GM19193 (cell line): ENCODE data around the gene NUDT9.

Experiments used
- POLR2A ChIP-seq: IDR thresholded peaks from 4 replicates; pipeline ENCODE4 v1.6.1; 2011; ENCODE audit not compliant: insufficient read depth, insufficient read length; ENCODE audit errors: extremely low read depth

Gene NUDT9

DNA sequence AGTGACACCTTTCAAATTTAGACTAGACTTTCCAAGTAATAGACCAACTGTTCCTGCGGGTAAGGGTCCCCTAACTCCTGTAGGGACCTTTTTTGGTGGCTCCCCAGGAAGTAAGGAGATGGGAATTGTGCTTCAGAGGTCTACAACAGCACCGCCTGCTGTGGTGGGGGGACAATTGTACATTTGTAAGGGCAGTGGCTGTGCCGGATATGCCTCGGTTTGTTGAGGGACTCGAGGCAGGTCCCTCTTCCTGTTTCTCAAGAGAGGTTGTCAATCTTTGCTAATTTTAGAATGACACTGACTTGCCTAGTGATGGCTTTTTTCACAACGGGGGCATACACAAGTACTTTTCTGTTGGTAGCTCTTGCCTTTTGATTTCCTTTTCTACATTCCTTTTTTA is 15.9 kb upstream of the NUDT9 start:
- TF ChIP-seq POLR2A, result no peak

DNA sequence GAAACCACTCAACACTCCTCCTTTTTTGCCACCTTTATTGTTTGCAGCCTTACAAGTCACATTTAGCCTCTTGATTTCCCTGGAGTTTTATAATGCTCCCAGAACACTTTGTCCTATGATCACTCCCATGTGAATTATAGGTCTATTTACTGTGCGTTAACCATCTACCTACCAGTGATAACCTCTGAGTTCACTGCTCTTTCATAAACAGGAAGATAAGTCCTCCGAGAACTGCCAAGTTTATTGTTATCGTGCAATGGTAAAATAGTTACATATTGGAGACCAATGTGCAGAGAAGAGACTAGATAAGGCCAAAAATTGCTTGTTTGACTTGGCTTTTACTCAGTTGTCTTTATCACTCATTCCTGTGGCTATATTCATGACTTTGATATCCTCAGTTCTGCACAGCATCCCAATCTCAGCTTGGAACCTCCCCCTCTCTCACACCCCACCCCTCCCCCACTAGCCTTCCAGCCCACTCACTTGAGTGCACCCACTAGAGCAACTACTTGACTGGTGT is 12.9 kb upstream of the NUDT9 start:
- no peak for TF ChIP-seq POLR2A

DNA sequence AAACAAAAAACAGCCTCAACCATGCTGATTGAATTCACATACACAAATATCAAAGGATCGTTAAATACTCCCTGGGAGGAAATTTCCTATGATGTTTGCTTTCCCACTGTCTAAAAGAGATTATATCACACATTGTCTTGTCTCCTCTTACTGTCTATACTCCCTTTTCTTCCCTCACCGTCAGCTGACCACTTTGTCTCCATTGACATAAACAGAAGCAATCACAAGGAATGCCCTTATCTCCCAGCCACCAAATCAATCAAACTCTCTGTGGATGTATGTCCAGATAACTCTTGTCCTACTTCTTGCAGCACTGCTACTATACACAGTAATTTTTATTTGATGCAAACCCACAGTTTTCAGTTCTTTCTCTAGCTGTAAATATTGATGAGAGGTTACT is 12.2 kb upstream of the NUDT9 start:
- no peak for TF ChIP-seq POLR2A

DNA sequence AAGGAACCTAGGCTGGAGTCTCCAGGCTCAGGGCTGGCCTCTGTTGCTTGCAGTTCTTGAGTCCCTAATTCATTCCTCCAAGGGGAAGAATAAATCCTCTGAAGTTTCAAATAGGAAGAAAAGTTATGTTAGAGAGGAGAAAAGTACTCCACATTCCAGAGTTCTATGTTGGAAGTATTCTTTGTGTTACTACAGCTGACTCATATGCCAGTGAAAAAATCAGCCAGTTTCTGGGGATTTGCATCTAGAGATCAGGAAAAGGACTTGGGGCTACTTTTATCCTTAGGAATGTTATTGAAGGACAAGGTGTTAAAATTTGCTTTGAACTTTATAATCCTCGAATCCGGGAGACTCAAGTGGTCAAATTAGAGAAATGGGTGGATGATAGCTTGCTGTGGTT is 11.7 kb upstream of the NUDT9 start:
- TF ChIP-seq POLR2A, result no peak

DNA sequence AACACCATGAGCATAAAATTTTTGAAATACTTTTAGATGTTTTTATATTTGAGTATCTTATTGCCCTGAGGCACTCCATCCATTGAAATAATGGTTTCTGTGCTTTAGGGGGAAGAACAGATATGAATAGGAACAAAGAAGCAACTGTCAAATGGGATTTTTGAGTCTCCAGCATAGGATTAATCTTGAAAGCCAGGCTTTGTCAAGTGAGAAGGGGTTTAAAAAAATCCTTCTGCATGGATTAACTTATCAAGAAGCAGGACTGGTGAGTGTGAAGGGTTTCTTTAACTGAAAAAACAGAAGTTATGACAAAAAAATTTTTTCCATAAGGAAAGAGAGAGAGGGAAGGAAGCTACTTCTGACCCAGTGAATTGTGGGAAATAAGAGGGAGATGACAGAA is 7.6 kb upstream of the NUDT9 start:
- TF ChIP-seq POLR2A, result no peak

DNA sequence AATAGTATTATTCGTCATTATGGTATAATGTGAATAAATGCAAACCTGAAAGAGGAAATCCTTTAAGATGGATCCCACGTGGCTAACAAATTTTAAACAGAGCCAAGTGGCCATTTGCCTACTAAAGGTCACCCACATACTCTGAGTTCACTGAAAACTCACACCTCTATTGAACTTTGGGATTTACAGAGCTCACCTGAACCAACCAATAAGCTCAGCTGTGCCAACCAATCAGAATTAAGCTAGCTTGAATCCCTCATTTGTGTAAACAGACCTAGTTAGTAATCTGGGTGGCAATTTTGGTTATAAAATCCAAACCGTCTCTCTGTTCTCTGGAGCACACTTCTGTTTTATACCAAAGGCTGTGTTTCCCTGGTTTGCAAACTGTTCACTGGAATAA is 5.4 kb upstream of the NUDT9 start:
- TF ChIP-seq POLR2A, result no peak

- TF ChIP-seq POLR2A, result no peak
Observed at GRCh38 chr4:87419578-87420249, 2.7 kb upstream of the NUDT9 start.

- no peak for TF ChIP-seq POLR2A
Observed at GRCh38 chr4:87420276-87420830, 2.0 kb upstream of the NUDT9 start.

DNA sequence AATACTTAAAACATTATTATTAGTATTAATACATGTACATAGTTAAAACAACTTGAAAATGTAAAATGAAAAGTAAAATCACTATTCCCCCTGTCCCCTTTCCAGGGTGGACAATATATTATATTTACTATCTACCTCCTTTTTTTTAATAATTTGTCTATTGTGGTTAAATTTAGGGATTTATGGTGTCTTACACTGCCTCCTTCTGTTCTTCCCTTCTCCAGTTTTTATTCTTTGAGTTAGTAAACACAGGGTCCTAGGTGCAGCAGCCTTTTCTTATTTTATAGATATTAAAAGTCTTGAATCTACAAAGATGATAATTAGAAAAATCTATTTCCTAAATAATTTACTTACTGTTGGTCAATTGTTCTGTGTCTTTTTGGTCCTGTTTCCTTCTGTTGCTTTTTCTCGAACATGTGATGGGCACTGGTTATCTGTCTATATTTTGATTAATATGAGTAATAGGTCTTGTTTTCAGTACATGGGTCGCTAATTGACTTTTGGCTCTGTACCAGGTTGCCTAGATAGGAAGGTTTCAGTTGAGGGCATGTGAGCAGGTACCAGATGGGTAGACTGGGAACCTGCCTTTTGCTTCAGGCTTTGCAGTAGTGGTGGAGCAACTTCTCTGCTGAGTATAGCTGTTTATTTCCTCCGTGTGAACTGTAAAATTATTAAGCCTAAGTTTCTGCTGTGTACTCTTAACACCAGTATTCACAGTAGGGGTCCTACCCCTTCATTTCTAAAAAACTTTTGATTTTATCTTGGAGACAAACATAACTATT is 1.1 kb downstream of the NUDT9 start:
- TF ChIP-seq POLR2A, result no peak

GRCh38 chr4:87425711-87426110 is 3.3 kb downstream of the NUDT9 start:
- no peak for TF ChIP-seq POLR2A

DNA sequence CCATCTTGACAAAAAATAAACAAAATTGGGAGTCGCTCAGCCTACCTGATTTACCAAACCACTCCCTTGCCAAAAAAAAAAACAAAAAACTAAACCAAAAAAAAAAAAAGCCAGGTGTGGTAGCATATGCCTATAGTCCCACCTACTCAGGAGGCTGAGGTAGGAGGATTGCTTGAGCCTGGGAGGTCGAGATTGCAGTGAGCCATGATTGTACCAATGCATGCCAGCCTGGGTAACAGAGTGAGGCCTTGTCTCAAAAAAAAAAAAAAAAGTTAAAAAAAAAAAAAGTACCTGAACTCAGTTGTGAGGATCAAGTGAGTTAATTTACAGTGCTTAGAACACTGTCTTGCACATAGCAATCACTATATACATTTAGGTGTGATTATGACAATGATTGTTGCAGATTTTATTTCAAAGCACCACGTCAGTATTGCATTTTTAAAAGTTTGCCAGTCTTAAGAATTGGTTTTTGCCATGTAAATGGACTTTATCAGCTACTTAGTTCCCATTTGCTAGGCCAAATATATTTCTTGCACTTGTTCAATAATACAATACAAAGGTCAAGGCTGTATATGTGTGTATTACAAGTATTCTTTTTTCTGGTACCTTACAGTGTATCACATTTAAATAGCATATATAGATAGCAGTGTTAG is 4.6 kb downstream of the NUDT9 start:
- no peak for TF ChIP-seq POLR2A

- no peak for TF ChIP-seq POLR2A
Observed at GRCh38 chr4:87427518-87427868, 5.1 kb downstream of the NUDT9 start.

DNA sequence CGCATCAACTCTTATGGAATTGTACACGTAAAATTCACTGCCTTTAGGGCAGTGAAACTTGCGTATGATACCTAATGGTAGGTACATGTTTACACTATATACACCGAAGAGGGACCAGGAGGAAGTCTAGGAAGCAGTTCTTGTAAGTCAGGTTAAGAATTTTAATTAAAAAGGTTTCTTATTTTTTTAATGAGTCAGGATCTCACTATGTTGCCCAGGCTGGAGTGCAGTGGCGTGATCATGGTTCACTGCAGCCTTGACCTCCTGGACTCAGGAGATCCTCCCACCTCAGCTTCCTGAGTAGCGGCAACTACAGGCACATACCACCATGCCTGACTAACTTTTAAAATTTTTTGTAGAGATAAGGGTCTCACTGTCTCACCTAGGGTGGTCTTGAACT is 6.6 kb downstream of the NUDT9 start:
- TF ChIP-seq POLR2A, result no peak

DNA sequence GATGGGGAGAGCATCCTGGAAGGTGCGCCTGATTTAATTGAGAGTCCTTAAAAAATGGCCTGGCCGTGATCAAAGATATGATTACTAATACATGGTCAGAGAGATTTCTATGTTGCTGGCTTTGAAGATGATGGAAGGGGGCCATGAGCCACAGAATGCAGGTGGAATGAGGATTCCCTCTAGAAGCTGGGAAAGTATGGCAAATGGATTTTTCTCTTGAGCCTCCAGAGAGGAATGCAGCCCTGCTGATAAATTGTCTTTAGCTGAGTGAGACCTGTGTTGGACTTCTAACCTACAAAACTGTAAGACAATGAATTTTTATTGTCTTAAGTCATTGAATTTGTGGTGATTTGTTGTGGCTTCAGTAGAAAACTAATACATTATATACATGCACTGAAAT is 7.7 kb downstream of the NUDT9 start:
- no peak for TF ChIP-seq POLR2A

DNA sequence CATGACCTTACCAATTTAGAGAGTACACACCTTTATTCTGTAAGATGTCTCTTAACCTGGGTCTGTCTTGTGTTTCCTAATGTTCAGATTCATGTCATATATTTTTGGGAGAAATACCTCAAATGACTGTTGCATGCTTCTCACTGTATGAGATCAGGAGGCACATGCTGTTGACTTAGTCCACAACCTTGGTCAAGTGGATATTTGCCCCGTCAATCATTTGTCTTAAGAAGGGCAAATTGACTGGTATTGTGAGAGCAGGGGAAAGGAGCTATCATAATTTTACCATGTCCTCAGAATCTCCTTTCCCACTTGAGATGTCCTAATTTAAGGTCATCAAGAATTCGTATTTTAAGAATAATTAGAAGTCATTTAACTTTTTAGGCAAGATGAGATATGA is 11.0 kb downstream of the NUDT9 start:
- no peak for TF ChIP-seq POLR2A
